Cardiac fibroblast (primary cell): ENCODE results near the gene C4orf17.
A peak's percentile ranks its signal among the peaks of the same experiment; 100 is the strongest.
"Not testable (repeated sequence)": the region's sequence is repeated elsewhere in the genome, so short reads cannot be mapped to it uniquely, and the experiment has no call there.

Experiments
- DNase-seq, 2 donors: peaks; one replicate each; pipeline versions ENCODE4 v3.0.0 to v3.0.0-alpha.2; 2010; ENCODE audit warnings: low read depth in 2 of 2
- H3K4me3 ChIP-seq, 2 donors: replicated peaks in 1 of 2; 1 replicate in 1 of 2; 2 replicates in 1 of 2; pipeline ENCODE4 v1.5.1; 2011; ENCODE audit warnings: low read depth in 2 of 2, low read length in 2 of 2, mild to moderate bottlenecking in 2 of 2, moderate library complexity in 1 of 2
- CTCF ChIP-seq: IDR thresholded peaks from one replicate; pipeline ENCODE4 v1.5.1; 2011; ENCODE audit warnings: low read depth, mild to moderate bottlenecking, low read length, inconsistent platforms

C4orf17 gene

GRCh38 chr4:99471349-99471748 lies 39.5 kb upstream of the C4orf17 start:
- DNase-seq: no peak
- TF ChIP-seq CTCF: no peak
- H3K4me3 ChIP-seq: no peak overlapping the region

DNA sequence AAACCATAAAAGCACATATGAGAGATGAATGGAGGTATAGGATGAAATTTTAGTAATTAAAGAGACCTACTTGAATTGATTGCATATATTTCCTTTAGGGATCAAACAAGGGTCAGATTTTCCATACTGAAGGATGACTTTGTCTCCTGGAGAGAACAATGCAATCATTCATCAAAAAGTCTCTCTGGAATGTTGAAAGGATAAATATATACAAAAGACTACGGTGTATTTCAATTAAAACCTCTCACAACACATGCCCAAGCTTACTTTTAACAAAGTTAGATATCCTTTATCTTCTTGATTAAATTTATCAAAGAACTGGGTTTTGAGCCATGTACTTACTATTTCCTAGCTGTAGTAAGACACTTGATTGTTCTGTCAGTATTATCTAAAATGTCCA lies 38.9 kb upstream of the C4orf17 start:
- no peak for TF ChIP-seq CTCF
- no peak for DNase-seq

DNA sequence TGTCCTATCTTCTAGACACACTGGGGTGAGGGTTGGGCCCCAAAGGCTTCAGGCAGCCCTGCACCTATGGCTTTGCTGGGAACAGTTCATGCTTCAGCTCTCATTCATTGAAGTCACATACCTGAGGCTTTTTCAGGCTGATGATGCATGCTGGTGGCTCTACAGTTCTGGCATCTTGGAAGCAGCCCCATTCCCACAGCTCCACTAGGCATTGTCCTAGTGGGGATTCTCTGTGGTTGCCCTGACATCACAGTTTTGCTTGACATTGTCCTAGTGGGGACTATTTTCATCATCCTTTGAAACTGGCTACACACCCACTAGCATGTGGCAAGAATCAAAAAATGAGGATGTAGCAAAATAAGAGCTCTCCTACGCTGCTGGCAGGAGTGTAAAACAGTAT lies 37.7 kb upstream of the C4orf17 start:
- H3K4me3 ChIP-seq: no peak overlapping the region
- DNase-seq: peak in 1 of 2 donors; percentile 42
- TF ChIP-seq CTCF: no peak

More for the DNA sequence above, 38.9 kb upstream of the C4orf17 start:
- H3K4me3 ChIP-seq: no peak overlapping the region

DNA sequence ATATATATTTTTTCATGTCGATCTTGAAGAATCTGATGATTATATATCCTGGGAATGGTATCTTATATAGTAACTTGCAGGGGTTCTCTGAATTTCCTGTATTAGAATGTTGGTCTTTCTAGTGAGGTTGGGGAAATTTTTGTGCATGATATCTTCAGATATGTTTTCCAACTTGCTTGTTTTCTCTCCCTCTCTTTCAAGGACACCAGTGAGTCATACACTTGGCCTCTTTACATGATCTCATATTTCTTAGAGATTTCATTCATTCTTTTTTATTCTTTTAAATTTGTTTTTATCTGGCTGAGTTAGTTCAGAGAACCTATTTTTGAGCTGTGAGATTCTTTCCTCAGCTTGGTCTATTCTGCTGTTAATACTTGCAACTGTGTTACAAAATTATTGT lies 27.2 kb upstream of the C4orf17 start:
- H3K4me3 ChIP-seq: no peak overlapping the region
- TF ChIP-seq CTCF: no peak
- peak; percentile 14 to 47 for DNase-seq

- no peak overlapping the region for H3K4me3 ChIP-seq
- no peak for TF ChIP-seq CTCF
- no peak for DNase-seq
Measured at GRCh38 chr4:99485212-99485611, 25.6 kb upstream of the C4orf17 start.

DNA sequence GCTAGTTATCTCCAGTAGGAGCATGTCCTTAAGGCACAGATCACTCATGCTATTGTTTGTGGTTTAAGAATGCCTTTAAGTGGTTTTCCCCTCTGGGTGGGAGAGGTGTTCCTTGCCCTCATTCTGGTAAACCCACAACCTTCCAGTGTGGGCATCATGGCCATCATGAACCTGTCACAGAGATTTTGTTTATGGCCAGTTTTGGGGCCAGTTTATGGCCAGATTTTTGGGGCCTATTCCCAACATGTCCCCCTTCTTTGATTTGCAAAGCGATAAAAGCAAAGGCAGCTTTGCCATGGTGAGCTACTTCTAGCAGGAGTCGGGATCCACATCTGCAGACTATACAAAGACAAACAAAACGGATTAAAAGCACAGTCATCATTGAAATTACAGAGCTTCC lies 24.2 kb upstream of the C4orf17 start:
- H3K4me3 ChIP-seq, DNase-seq: not testable (repeated sequence)

DNA sequence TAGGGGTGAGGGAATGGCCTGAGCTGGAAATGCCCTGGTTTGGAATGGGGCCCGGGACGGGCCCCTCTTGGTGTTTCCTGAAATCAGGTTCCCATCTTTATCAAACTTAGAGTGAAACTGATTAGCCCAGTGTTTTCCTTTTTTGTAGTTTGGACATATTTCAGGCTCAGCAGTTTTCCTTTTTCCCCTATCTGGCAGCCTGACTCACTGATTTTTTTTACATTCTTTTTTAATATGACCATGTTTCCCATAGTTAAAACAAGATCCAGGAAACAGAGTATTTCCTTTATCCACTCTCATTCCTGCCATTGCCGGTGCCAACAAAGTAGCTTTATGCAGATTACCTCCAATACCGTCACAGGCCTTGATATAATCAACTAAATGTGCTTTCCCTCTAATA lies 20.5 kb upstream of the C4orf17 start:
- no peak overlapping the region for H3K4me3 ChIP-seq
- no peak for DNase-seq
- TF ChIP-seq CTCF: no peak
